ENCODE measurements around the gene LUC7L3. TPM values are rescaled to one million over a fixed set of nuclear protein-coding genes. Genes with fewer than 3 reads are reported as not detected.
A peak's percentile ranks its signal among the peaks of the same experiment; 100 is the strongest.
"Not testable (repeated sequence)": the region's sequence is repeated elsewhere in the genome, so short reads cannot be mapped to it uniquely, and the experiment has no call there.

The LUC7L3 gene
- total RNA-seq: 72.9 TPM

- H3K9me3 ChIP-seq (ENCODE audit: low read depth, low read length): no peaks in the 10 kb centered on the region
- H3K4me3 ChIP-seq (ENCODE audit: low read length): peak within 1 kb of the TSS; percentile 97
- peaks cover 62% of the 10 kb centered on the region for H3K4me1 ChIP-seq (ENCODE audit: insufficient read depth, low read length)
- no peaks in the 10 kb centered on the region for H3K27me3 ChIP-seq (ENCODE audit: insufficient read depth, low read length)
Measured at GRCh38 chr17:50719144-50719923, at the start of gene LUC7L3. TSS of gene LUC7L3 (plus strand) at chr17:50719603. CDS start at chr17:50719733, 130 bp downstream.

GRCh38 chr17:50672071-50672470 is 47.3 kb upstream of the LUC7L3 start:
- Histone ChIP-seq H3K4me3 (ENCODE audit: low read length) (no peak overlapping the region), H3K9me3 (ENCODE audit: low read depth, low read length) (no peaks in the 10 kb centered on the region), H3K4me1 (ENCODE audit: insufficient read depth, low read length) (no peaks in the 10 kb centered on the region), H3K27me3 (ENCODE audit: insufficient read depth, low read length) (no peaks in the 10 kb centered on the region)

DNA sequence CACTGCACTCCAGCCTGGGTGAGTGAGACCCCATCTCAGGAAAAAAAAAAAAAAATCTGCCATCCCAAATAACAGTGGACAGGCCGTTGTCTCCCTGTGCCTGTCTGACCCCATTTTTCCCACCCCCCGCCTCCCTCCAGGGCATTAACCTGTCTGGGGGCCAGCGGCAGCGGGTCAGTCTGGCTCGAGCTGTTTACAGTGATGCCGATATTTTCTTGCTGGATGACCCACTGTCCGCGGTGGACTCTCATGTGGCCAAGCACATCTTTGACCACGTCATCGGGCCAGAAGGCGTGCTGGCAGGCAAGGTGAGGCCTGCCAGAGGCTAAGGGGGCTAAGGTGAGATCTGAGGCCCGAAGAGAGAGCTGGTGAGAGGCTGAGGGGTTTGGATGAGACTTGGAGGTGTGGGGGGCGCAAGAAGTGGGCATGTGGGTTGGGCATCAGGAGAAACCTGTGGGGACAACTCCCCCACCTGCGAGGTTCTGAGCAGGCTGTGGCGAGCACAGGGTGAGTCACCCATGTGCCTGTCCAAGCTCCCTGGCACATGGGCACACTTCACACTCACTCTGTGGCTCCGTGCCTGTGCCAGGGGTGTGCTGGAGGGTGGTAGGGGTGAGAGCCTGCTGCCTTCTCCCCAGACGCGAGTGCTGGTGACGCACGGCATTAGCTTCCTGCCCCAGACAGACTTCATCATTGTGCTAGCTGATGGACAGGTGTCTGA is 46.4 kb upstream of the LUC7L3 start:
- Histone ChIP-seq H3K9me3 (ENCODE audit: low read depth, low read length) (no peaks in the 10 kb centered on the region), H3K4me3 (ENCODE audit: low read length) (no peak overlapping the region), H3K4me1 (ENCODE audit: insufficient read depth, low read length) (no peaks in the 10 kb centered on the region), H3K27me3 (ENCODE audit: insufficient read depth, low read length) (no peaks in the 10 kb centered on the region)

DNA sequence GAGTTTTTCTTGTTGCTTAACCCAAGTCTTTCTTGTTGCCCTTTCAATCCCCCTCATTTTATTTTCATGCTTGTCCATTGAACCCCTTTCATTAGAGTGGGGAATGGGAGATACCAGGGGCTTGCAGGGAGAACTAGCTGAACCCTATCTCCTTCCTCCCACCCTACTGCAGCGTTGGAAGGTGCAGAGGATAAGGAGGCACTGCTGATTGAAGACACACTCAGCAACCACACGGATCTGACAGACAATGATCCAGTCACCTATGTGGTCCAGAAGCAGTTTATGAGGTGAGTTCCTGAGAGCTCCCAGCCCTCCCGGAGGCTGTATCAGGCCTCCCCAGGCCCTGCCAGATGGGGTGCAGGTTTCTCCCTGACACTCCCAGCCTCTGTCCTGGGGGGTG is 44.2 kb upstream of the LUC7L3 start:
- H3K4me1 ChIP-seq (ENCODE audit: insufficient read depth, low read length): no peaks in the 10 kb centered on the region
- H3K4me3 ChIP-seq (ENCODE audit: low read length): no peak overlapping the region
- H3K27me3 ChIP-seq (ENCODE audit: insufficient read depth, low read length): no peaks in the 10 kb centered on the region
- H3K9me3 ChIP-seq (ENCODE audit: low read depth, low read length): no peaks in the 10 kb centered on the region

DNA sequence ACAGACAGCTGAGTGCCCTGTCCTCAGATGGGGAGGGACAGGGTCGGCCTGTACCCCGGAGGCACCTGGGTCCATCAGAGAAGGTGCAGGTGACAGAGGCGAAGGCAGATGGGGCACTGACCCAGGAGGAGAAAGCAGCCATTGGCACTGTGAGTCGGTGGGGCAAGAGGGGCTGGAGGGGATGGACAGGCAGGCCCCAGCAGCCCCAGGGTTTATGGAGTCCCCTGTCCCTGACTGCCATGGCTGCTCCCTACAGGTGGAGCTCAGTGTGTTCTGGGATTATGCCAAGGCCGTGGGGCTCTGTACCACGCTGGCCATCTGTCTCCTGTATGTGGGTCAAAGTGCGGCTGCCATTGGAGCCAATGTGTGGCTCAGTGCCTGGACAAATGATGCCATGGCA is 43.8 kb upstream of the LUC7L3 start:
- Histone ChIP-seq H3K4me1 (ENCODE audit: insufficient read depth, low read length) (no peaks in the 10 kb centered on the region), H3K9me3 (ENCODE audit: low read depth, low read length) (no peaks in the 10 kb centered on the region), H3K4me3 (ENCODE audit: low read length) (no peak overlapping the region), H3K27me3 (ENCODE audit: insufficient read depth, low read length) (no peaks in the 10 kb centered on the region)

- no peaks in the 10 kb centered on the region for H3K4me1 ChIP-seq (ENCODE audit: insufficient read depth, low read length)
- no peak overlapping the region for H3K4me3 ChIP-seq (ENCODE audit: low read length)
- H3K27me3 ChIP-seq (ENCODE audit: insufficient read depth, low read length): no peaks in the 10 kb centered on the region
- H3K9me3 ChIP-seq (ENCODE audit: low read depth, low read length): no peaks in the 10 kb centered on the region
Measured at GRCh38 chr17:50676065-50676975, 43.1 kb upstream of the LUC7L3 start.

DNA sequence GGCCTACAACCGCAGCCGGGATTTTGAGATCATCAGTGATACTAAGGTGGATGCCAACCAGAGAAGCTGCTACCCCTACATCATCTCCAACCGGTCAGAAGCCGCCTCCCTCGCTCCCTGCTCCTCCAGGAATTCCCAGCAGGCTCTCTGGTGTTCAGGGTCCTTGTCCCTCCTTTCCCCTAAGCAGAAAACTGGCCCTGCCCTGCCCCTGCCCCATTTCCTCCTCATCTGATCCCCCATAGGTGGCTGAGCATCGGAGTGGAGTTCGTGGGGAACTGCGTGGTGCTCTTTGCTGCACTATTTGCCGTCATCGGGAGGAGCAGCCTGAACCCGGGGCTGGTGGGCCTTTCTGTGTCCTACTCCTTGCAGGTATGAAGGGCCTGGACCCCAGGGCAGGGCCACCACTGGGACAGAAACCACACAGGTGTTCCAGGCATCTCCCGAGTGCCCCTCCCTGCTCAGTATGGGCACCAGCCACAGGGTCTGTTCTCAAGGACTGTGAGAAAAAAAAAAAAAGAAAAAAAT is 41.5 kb upstream of the LUC7L3 start:
- no peak overlapping the region for H3K4me3 ChIP-seq (ENCODE audit: low read length)
- H3K9me3 ChIP-seq (ENCODE audit: low read depth, low read length): no peaks in the 10 kb centered on the region
- H3K27me3 ChIP-seq (ENCODE audit: insufficient read depth, low read length): no peaks in the 10 kb centered on the region
- H3K4me1 ChIP-seq (ENCODE audit: insufficient read depth, low read length): no peaks in the 10 kb centered on the region

- H3K4me1 ChIP-seq (ENCODE audit: insufficient read depth, low read length): no peaks in the 10 kb centered on the region
- H3K4me3 ChIP-seq (ENCODE audit: low read length): no peak overlapping the region
- no peaks in the 10 kb centered on the region for H3K9me3 ChIP-seq (ENCODE audit: low read depth, low read length)
- no peaks in the 10 kb centered on the region for H3K27me3 ChIP-seq (ENCODE audit: insufficient read depth, low read length)
Measured at GRCh38 chr17:50679008-50679544, 40.3 kb upstream of the LUC7L3 start.

DNA sequence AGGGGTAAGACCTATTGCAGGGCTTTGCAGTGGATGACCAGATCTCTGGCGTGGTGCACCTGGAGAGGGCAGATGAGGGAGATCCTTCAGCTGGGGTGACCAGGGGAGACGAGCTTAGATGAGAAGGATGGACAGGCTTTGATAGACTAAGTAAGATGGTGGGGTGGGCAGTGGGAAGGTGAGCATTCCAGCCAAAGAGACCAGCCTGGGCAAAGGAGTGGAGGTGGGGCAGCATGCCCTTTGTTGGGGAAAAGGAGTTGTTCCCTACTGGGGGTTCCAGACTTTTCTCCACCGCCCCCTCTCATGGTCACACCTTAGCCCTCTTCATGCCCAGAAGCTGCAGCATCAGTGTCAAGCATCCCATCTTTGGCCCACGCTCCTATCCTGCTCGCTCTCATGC is 39.3 kb upstream of the LUC7L3 start:
- no peaks in the 10 kb centered on the region for H3K27me3 ChIP-seq (ENCODE audit: insufficient read depth, low read length)
- no peaks in the 10 kb centered on the region for H3K9me3 ChIP-seq (ENCODE audit: low read depth, low read length)
- no peaks in the 10 kb centered on the region for H3K4me1 ChIP-seq (ENCODE audit: insufficient read depth, low read length)
- no peak overlapping the region for H3K4me3 ChIP-seq (ENCODE audit: low read length)

DNA sequence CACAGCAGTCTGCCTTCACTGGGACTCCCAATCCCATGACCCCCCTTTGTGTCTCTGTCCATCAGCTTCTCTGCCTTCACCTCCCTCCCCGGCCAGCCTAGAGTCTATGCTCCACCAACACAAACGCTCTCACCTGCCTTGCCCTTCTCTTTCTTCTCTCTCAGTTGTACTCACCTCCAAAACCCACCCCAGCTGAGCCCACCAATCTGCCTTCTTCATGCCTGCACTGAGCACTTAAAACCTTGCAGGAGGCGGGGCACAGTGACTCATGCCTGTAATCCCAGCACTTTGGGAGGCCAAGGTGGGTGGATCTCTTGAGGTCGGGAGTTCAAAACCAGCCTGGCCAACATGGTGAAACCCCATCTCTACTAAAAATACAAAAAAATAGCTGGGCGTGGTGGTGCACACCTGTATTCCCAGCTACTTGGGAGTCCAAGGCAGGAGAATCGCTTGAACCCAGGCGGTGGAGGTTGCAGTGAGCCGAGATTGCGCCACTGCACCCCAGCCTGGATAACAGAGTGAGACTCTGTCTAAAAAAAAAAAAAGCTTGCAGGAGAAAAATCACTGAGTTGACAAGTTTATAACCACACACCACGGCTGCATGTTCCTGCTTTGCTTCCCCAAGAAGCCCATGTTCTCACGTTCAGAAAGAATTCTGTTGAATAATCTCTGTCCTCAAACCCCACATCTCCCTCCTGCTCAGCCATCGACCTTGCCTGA is 38.7 kb upstream of the LUC7L3 start:
- not testable (repeated sequence) for H3K27me3 ChIP-seq (ENCODE audit: insufficient read depth, low read length); H3K4me1 ChIP-seq (ENCODE audit: insufficient read depth, low read length); H3K4me3 ChIP-seq (ENCODE audit: low read length); H3K9me3 ChIP-seq (ENCODE audit: low read depth, low read length)

DNA sequence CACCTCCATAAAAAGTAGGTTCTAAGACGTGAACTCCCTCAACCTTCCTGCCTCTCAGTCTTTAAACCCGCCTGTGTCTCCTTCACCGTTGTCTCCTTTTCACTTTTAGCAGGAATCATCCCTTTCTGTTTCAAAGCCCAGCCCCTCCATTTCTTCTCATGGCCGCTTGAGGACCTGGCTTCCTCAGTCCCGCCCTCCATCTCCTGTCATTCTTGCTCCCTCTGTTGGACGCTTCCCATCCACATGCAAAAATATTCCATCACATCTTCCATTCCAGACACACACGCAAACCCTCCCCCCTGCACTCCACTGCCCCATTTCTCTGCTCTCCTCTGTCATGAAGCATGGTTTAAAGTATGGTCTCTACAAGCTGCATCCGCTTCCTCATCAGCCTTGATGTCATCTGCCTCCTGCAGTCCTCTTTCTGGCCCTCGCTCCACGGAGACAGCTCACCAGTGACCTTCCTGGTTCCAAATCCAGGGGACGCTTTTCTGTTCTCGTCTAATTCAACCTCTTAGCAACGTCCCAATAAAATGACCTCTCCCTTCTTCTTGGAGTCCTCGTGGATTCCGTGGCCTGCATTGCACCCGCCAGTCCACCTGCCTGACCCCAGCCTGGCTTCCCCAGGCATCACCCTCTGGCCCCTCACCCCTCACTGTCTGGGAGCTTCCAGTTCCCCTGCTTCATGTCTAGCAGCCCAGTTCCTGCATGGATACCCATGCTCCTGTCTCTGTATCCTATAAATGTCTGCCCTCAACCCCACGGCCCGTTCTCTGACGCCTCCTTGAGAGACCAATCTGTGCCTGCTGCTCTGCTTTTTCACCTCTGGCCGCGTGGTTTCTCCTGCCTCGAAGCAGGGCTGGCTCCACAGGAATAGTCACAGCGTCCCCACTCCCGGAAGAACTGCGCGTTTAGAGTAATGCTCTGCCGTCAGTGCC is 37.9 kb upstream of the LUC7L3 start:
- no peaks in the 10 kb centered on the region for H3K27me3 ChIP-seq (ENCODE audit: insufficient read depth, low read length)
- H3K4me1 ChIP-seq (ENCODE audit: insufficient read depth, low read length): no peaks in the 10 kb centered on the region
- no peak overlapping the region for H3K4me3 ChIP-seq (ENCODE audit: low read length)
- H3K9me3 ChIP-seq (ENCODE audit: low read depth, low read length): no peaks in the 10 kb centered on the region

- Histone ChIP-seq H3K9me3 (ENCODE audit: low read depth, low read length) (no peaks in the 10 kb centered on the region), H3K4me3 (ENCODE audit: low read length) (no peak overlapping the region), H3K27me3 (ENCODE audit: insufficient read depth, low read length) (no peaks in the 10 kb centered on the region), H3K4me1 (ENCODE audit: insufficient read depth, low read length) (no peaks in the 10 kb centered on the region)
Measured at GRCh38 chr17:50682441-50682840, 37.0 kb upstream of the LUC7L3 start.

DNA sequence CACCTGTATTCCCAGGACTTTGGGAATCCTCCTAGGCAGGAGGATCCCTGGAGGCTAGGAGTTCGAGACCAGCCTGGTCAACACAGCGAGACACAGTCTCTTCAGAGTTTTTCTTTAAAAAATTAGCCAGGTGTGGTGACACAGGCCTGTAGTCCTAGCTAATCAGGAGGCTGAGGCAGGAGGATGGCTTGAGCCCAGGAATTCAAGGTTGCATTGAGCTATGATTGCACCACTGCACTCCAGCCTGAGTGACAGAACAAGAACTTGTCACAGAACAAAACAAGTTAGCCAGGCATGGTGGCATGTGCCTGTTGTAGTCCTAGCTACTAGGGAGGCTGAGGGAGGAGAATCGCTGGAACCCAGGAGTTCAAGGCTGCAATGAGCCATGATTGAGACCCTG is 36.5 kb upstream of the LUC7L3 start:
- Histone ChIP-seq H3K27me3 (ENCODE audit: insufficient read depth, low read length) (no peaks in the 10 kb centered on the region), H3K4me1 (ENCODE audit: insufficient read depth, low read length) (no peaks in the 10 kb centered on the region), H3K4me3 (ENCODE audit: low read length) (no peak overlapping the region), H3K9me3 (ENCODE audit: low read depth, low read length) (no peaks in the 10 kb centered on the region)
